HepG2 (cell line): ENCODE measurements around the gene FAM83G. TPM values are rescaled to one million over a fixed set of nuclear protein-coding genes. Genes with fewer than 3 reads are reported as not detected.
A peak's percentile ranks its signal among the peaks of the same experiment; 100 is the strongest.

Experiments used
- DPF2 ChIP-seq: sonication (generic); formaldehyde crosslinking; IDR thresholded peaks from 2 replicates; pipeline ENCODE4 v1.4.0; 2020; ENCODE audit warnings: mild to moderate bottlenecking, low read depth, missing genetic modification reagents, borderline replicate concordance
- JUN ChIP-seq: sonication (generic); formaldehyde crosslinking; IDR thresholded peaks from 2 replicates; pipeline ENCODE4 v1.4.0; 2020; ENCODE audit warnings: mild to moderate bottlenecking, missing genetic modification reagents
- JUNB ChIP-seq: sonication (generic); formaldehyde crosslinking; IDR thresholded peaks from 2 replicates; pipeline ENCODE4 v1.8.0; 2022; ENCODE audit warnings: missing genetic modification reagents, mild to moderate bottlenecking, borderline replicate concordance
- JUND ChIP-seq: sonication (generic); formaldehyde crosslinking; IDR thresholded peaks from 2 replicates; pipeline ENCODE4 v1.8.0; 2022; ENCODE audit warnings: mild to moderate bottlenecking, missing genetic modification reagents
- PCBP2 ChIP-seq: fragments of 200-400 bp; formaldehyde crosslinking; optimal IDR thresholded peaks from 2 replicates; pipeline ENCODE3; 2018; ENCODE audit warnings: low read length, low read depth; ENCODE audit not compliant: poor library complexity, severe bottlenecking
- POLR2AphosphoS2 ChIP-seq: IDR thresholded peaks from 2 replicates; pipeline ENCODE4 v1.6.1; 2011; ENCODE audit warnings: low read depth, low read length, improper control_type of control experiment
- RELA ChIP-seq: sonication (generic); formaldehyde crosslinking; IDR thresholded peaks from 2 replicates; pipeline ENCODE4 v1.4.0; 2020; ENCODE audit warnings: missing genetic modification reagents
- TOE1 ChIP-seq: sonication (generic); formaldehyde crosslinking; IDR thresholded peaks from 2 replicates; pipeline ENCODE4 v1.4.0; 2020; ENCODE audit warnings: mild to moderate bottlenecking, missing genetic modification reagents
- ZBTB26 ChIP-seq: IDR thresholded peaks from 2 replicates; pipeline ENCODE4 v1.6.1; 2016; ENCODE audit warnings: missing compliant biosample characterization, missing genetic modification reagents, borderline replicate concordance
- ZBTB7A ChIP-seq: sonication (generic); formaldehyde crosslinking; IDR thresholded peaks from 2 replicates; pipeline ENCODE4 v1.8.0; 2022; ENCODE audit warnings: mild to moderate bottlenecking, missing genetic modification reagents
- ZFX ChIP-seq: sonication (generic); formaldehyde crosslinking; IDR thresholded peaks from 2 replicates; pipeline ENCODE4 v1.4.0; 2020; ENCODE audit warnings: mild to moderate bottlenecking, low read depth, missing genetic modification reagents, moderate library complexity
- ZMYM3 ChIP-seq: sonication (generic); formaldehyde crosslinking; IDR thresholded peaks from 2 replicates; pipeline ENCODE4 v1.5.1; 2020; ENCODE audit warnings: mild to moderate bottlenecking, missing genetic modification reagents
- ZNF263 ChIP-seq: sonication (generic); formaldehyde crosslinking; IDR thresholded peaks from 2 replicates; pipeline ENCODE4 v1.4.0; 2020; ENCODE audit warnings: missing genetic modification reagents
- ZNF280B ChIP-seq: sonication (generic); formaldehyde crosslinking; IDR thresholded peaks from 2 replicates; pipeline ENCODE4 v1.5.0; 2020; ENCODE audit warnings: missing genetic modification reagents, mild to moderate bottlenecking, borderline replicate concordance
- ZNF282 ChIP-seq: fragments of 450-650 bp; IDR thresholded peaks from 2 replicates; pipeline ENCODE4 v1.6.1; 2018; ENCODE audit not compliant: partially characterized antibody
- ZNF367 ChIP-seq: sonication (generic); formaldehyde crosslinking; IDR thresholded peaks from 2 replicates; pipeline ENCODE4 v1.4.0; 2020; ENCODE audit warnings: missing genetic modification reagents, borderline replicate concordance
- polyA plus RNA-seq, 8 experiments: library from polyadenylated mRNA; depleted of rRNA in 3 of 8; stranded (reverse) in 7 of 8; unstranded in 1 of 8; fragments of >200 nt; fragmentation: Illumina TruSeq in 4 of 8; extraction: Trizol in 4 of 8; gene quantifications; 2 replicates each; pipeline versions ENCODE4 v1.2.1 to v1.2.3, GENCODE V29; 2011 to 2016; ENCODE audit warnings: low read depth in 4 of 8, missing spikeins in 1 of 8, mixed read lengths in 1 of 8; ENCODE audit not compliant: insufficient read depth in 1 of 8
- total RNA-seq, 5 experiments: library from RNA; depleted of rRNA; stranded (reverse); fragments of >200 nt; fragmentation: Illumina TruSeq; extraction: Trizol; gene quantifications; 2 replicates each; pipeline ENCODE4 v1.2.3, GENCODE V29; 2016; ENCODE audit warnings: low read depth in 1 of 5
- TF ChIP-seq, protein P1 (sequence below): sonication (generic); formaldehyde crosslinking; IDR thresholded peaks from 2 replicates; pipeline ENCODE4 v1.5.0; 2020; ENCODE audit warnings: mild to moderate bottlenecking, missing genetic modification reagents, borderline replicate concordance

FAM83G gene
- total and polyA plus RNA-seq, 2 of the 13 experiments (the other 11 are each of a cell fraction or from before 2014, with no cell fraction given) = 13.7 to 18.6 TPM

- TF ChIP-seq ZBTB7A (CRISPR knock-in tag) = 0 out of 2 replicates have a peak, but pooled peaks have one; percentile 44
- TF ChIP-seq ZBTB26 (CRISPR knock-in tag) = no peak
- TF ChIP-seq, protein P1, sequence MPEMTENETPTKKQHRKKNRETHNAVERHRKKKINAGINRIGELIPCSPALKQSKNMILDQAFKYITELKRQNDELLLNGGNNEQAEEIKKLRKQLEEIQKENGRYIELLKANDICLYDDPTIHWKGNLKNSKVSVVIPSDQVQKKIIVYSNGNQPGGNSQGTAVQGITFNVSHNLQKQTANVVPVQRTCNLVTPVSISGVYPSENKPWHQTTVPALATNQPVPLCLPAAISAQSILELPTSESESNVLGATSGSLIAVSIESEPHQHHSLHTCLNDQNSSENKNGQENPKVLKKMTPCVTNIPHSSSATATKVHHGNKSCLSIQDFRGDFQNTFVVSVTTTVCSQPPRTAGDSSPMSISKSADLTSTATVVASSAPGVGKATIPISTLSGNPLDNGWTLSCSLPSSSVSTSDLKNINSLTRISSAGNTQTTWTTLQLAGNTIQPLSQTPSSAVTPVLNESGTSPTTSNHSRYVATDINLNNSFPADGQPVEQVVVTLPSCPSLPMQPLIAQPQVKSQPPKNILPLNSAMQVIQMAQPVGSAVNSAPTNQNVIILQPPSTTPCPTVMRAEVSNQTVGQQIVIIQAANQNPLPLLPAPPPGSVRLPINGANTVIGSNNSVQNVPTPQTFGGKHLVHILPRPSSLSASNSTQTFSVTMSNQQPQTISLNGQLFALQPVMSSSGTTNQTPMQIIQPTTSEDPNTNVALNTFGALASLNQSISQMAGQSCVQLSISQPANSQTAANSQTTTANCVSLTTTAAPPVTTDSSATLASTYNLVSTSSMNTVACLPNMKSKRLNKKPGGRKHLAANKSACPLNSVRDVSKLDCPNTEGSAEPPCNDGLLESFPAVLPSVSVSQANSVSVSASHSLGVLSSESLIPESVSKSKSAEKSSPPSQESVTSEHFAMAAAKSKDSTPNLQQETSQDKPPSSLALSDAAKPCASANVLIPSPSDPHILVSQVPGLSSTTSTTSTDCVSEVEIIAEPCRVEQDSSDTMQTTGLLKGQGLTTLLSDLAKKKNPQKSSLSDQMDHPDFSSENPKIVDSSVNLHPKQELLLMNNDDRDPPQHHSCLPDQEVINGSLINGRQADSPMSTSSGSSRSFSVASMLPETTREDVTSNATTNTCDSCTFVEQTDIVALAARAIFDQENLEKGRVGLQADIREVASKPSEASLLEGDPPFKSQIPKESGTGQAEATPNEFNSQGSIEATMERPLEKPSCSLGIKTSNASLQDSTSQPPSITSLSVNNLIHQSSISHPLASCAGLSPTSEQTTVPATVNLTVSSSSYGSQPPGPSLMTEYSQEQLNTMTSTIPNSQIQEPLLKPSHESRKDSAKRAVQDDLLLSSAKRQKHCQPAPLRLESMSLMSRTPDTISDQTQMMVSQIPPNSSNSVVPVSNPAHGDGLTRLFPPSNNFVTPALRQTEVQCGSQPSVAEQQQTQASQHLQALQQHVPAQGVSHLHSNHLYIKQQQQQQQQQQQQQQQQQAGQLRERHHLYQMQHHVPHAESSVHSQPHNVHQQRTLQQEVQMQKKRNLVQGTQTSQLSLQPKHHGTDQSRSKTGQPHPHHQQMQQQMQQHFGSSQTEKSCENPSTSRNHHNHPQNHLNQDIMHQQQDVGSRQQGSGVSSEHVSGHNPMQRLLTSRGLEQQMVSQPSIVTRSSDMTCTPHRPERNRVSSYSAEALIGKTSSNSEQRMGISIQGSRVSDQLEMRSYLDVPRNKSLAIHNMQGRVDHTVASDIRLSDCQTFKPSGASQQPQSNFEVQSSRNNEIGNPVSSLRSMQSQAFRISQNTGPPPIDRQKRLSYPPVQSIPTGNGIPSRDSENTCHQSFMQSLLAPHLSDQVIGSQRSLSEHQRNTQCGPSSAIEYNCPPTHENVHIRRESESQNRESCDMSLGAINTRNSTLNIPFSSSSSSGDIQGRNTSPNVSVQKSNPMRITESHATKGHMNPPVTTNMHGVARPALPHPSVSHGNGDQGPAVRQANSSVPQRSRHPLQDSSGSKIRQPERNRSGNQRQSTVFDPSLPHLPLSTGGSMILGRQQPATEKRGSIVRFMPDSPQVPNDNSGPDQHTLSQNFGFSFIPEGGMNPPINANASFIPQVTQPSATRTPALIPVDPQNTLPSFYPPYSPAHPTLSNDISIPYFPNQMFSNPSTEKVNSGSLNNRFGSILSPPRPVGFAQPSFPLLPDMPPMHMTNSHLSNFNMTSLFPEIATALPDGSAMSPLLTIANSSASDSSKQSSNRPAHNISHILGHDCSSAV (CRISPR knock-in tag) = no peak
- TF ChIP-seq ZMYM3 = peak; percentile 91
- TF ChIP-seq JUNB (CRISPR knock-in tag) = 0 out of 2 replicates have a peak, but pooled peaks have one; percentile 55
- TF ChIP-seq ZNF280B = no peak
- TF ChIP-seq PCBP2 = no peak
- TF ChIP-seq JUN = peak; percentile 61; the same call in 1 of the 2 replicates
- TF ChIP-seq ZNF263 = peak; percentile 90
- TF ChIP-seq ZNF367 (CRISPR knock-in tag) = no peak
- no peak for TF ChIP-seq RELA (CRISPR knock-in tag)
- 0 out of 2 replicates have a peak, but pooled peaks have one; percentile 21 for TF ChIP-seq ZFX (CRISPR knock-in tag)
- TF ChIP-seq DPF2 (CRISPR knock-in tag) = 0 out of 2 replicates have a peak, but pooled peaks have one; percentile 22
- TF ChIP-seq JUND (CRISPR knock-in tag) = peak; percentile 82; the same call in 1 of the 2 replicates
- TF ChIP-seq POLR2AphosphoS2 = no peak
- no peak for TF ChIP-seq ZNF282
- TF ChIP-seq TOE1 (CRISPR knock-in tag) = no peak
These were observed 10.9 kb upstream of the FAM83G start (continued) for GRCh38 chr17:19015428-19015827.
